Measurements from ENCODE around the gene TMBIM1. TPM values are rescaled to one million over a fixed set of nuclear protein-coding genes. Genes with fewer than 3 reads are reported as not detected.
A peak's percentile ranks its signal among the peaks of the same experiment; 100 is the strongest.

TMBIM1 gene
- polyA plus RNA-seq, 3 donors: 101 to 139 (median 129) TPM

DNA sequence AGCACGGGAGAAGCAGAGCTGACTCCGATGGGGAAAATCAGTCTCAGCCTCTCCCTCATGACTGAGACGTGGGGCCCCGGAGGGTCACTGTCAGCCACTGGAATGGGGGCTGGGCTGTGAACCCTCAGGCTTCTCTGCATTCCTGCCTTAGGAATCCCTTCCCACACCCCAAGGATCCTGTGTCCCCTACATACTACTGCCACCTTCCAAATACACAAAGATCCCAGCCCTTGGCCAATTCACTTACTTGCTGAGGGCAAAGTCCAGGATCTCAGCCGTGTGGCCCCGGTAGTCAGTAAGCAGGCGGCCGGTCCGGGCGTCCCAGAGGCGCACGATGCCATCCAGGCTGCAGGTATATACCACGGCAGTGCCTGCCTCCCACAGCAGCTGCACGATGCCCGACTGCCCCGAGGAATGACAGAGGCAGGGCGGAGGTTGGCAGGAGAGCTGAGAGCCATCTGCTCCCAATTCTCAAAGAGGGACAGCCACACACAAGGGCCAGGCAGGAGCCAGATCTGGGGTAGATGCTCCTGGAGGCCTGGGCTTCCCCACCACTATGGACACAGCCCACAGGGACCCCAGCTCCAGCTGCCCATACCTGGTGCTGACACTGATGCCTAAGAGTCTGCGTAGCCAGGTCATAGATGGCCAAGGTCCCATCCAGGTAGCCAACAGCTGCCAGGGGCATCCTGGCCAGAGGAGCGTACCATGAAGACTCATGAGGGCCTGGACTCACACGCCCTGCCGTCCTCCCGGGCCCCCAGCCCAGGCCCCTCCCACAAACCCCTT, 27.3 kb downstream of the TMBIM1 start:
- H3K9ac ChIP-seq (ENCODE audit: insufficient read depth, low read length, poor library complexity, severe bottlenecking): no peak overlapping the region
- TF ChIP-seq, protein P1, sequence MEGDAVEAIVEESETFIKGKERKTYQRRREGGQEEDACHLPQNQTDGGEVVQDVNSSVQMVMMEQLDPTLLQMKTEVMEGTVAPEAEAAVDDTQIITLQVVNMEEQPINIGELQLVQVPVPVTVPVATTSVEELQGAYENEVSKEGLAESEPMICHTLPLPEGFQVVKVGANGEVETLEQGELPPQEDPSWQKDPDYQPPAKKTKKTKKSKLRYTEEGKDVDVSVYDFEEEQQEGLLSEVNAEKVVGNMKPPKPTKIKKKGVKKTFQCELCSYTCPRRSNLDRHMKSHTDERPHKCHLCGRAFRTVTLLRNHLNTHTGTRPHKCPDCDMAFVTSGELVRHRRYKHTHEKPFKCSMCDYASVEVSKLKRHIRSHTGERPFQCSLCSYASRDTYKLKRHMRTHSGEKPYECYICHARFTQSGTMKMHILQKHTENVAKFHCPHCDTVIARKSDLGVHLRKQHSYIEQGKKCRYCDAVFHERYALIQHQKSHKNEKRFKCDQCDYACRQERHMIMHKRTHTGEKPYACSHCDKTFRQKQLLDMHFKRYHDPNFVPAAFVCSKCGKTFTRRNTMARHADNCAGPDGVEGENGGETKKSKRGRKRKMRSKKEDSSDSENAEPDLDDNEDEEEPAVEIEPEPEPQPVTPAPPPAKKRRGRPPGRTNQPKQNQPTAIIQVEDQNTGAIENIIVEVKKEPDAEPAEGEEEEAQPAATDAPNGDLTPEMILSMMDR (IDR thresholded peaks at IDR 0.05): no peak
- peaks cover 73% of the 10 kb centered on the region for H4K20me1 ChIP-seq (ENCODE audit: insufficient read depth, low read length)
- peaks cover 57 to 65% of the 10 kb centered on the region in 2 donors for H3K4me1 ChIP-seq (ENCODE audit: control insufficient read depth in 1 of 2, insufficient read depth in 2 of 2, low read length in 2 of 2)
- peaks cover 39 to 55% of the 10 kb centered on the region in 2 donors for H3K36me3 Mint-ChIP-seq
- peaks cover 49 to 56% of the 10 kb centered on the region in 2 donors for H3K36me3 ChIP-seq (replicated peaks in 1 of 2; ENCODE audit: control insufficient read depth in 1 of 2, insufficient read depth in 2 of 2, low read length in 2 of 2)
- H3K9me3 Mint-ChIP-seq: no peaks in the 10 kb centered on the region
- H3K4me3 Mint-ChIP-seq: no peak overlapping the region
- no peak overlapping the region for H3K4me3 ChIP-seq (replicated peaks in 1 of 3; ENCODE audit: low read depth in 2 of 3, low read length in 3 of 3)
- peaks cover 74% of the 10 kb centered on the region for H3K4me1 Mint-ChIP-seq
- H3K9me3 ChIP-seq (replicated peaks in 1 of 2; ENCODE audit: control insufficient read depth in 1 of 2, insufficient read depth in 1 of 2, low read length in 2 of 2): no peaks in the 10 kb centered on the region
- H3K79me2 ChIP-seq (ENCODE audit: insufficient read depth, low read length): peaks cover 95% of the 10 kb centered on the region
- H3K27me3 Mint-ChIP-seq (ENCODE audit: low read depth in 3 of 3): no peaks in the 10 kb centered on the region
- 96% methylated on average over 22 of the region's 22 CpGs for WGBS (ENCODE audit: insufficient coverage)
- H2AFZ ChIP-seq (ENCODE audit: insufficient read depth, low read depth, low read length, poor library complexity, severe bottlenecking): no peak overlapping the region
- peak overlapping the region; percentile 59 to 93 for H3K27ac ChIP-seq (ENCODE audit: low read depth in 1 of 2, low read length in 2 of 2)
- intact Hi-C loops (cut with micrococcal nuclease): loop anchor here in 1 of 2 donors (5.0 kb wide), 1 partner anchor 43 kb away; no protein-coding TSS in a partner anchor
- peak overlapping the region in 5 of 7 donors; percentile 26 to 89 (median 82) for H3K27ac Mint-ChIP-seq
- no peaks in the 10 kb centered on the region for H3K27me3 ChIP-seq (ENCODE audit: control insufficient read depth in 2 of 2, insufficient read depth in 2 of 2, low read length in 2 of 2)
- no peak overlapping the region for H3K4me2 ChIP-seq (replicated peaks; ENCODE audit: extremely low read depth, low read length, poor library complexity, severe bottlenecking)
- no peak for DNase-seq

GRCh38 chr2:218263817-218264641, 28.3 kb downstream of the TMBIM1 start:
- Histone ChIP-seq H3K4me3 (replicated peaks in 1 of 3; ENCODE audit: low read depth in 2 of 3, low read length in 3 of 3) (peak overlapping the region in 1 of 3 experiments; percentile 85), H3K27me3 (ENCODE audit: control insufficient read depth in 2 of 2, insufficient read depth in 2 of 2, low read length in 2 of 2) (no peaks in the 10 kb centered on the region), H4K20me1 (ENCODE audit: insufficient read depth, low read length) (peaks cover 66% of the 10 kb centered on the region), H3K4me2 (replicated peaks; ENCODE audit: extremely low read depth, low read length, poor library complexity, severe bottlenecking) (peak overlapping the region; percentile 34), H3K79me2 (ENCODE audit: insufficient read depth, low read length) (peaks cover 93% of the 10 kb centered on the region), H3K27ac (ENCODE audit: low read depth in 1 of 2, low read length in 2 of 2) (peak overlapping the region; percentile 59 to 93), H3K9me3 (replicated peaks in 1 of 2; ENCODE audit: control insufficient read depth in 1 of 2, insufficient read depth in 1 of 2, low read length in 2 of 2) (no peaks in the 10 kb centered on the region), H2AFZ (ENCODE audit: insufficient read depth, low read depth, low read length, poor library complexity, severe bottlenecking) (no peak overlapping the region), H3K36me3 (replicated peaks in 1 of 2; ENCODE audit: control insufficient read depth in 1 of 2, insufficient read depth in 2 of 2, low read length in 2 of 2) (peaks cover 49 to 56% of the 10 kb centered on the region in 2 donors), H3K4me1 (ENCODE audit: control insufficient read depth in 1 of 2, insufficient read depth in 2 of 2, low read length in 2 of 2) (peaks cover 62 to 68% of the 10 kb centered on the region in 2 donors), H3K9ac (ENCODE audit: insufficient read depth, low read length, poor library complexity, severe bottlenecking) (no peak overlapping the region)
- H3K4me1 Mint-ChIP-seq: peaks cover 78% of the 10 kb centered on the region
- intact Hi-C loops (cut with micrococcal nuclease): loop anchor here in 1 of 2 donors (5.0 kb wide), 1 partner anchor 42 kb away; no protein-coding TSS in a partner anchor
- peak overlapping the region; percentile 9 to 56 for H3K4me3 Mint-ChIP-seq
- H3K27me3 Mint-ChIP-seq (ENCODE audit: low read depth in 3 of 3): no peaks in the 10 kb centered on the region
- peak in 1 of 3 donors; percentile 14 for DNase-seq
- peak overlapping the region; percentile 54 to 89 (median 81) for H3K27ac Mint-ChIP-seq
- H3K9me3 Mint-ChIP-seq: no peaks in the 10 kb centered on the region
- TF ChIP-seq, protein P1 (IDR thresholded peaks at IDR 0.05): no peak
- peaks cover 39 to 61% of the 10 kb centered on the region in 2 donors for H3K36me3 Mint-ChIP-seq
- 86% methylated on average over 12 of the region's 17 CpGs for WGBS (ENCODE audit: insufficient coverage)
